ENCODE results near the gene MAST4. TPM values are rescaled to one million over a fixed set of nuclear protein-coding genes. Genes with fewer than 3 reads are reported as not detected.

Gene MAST4
- total RNA-seq, 1 experiment from 2014 or later = 26.5 TPM

GRCh38 chr5:67149057-67149950 lies 553.1 kb downstream of the MAST4 start:
- H3K27me3 Mint-ChIP-seq (ENCODE audit: insufficient read depth, unreplicated experiment) = no peaks in the 10 kb centered on the region
- POLR2A ChIA-PET = interaction anchor here (0.6 to 1.1 kb wide), 5 partner anchors 8 to 1676 kb away, joined by 3 to 4 read pairs (median 3); no protein-coding TSS in a partner anchor
- intact Hi-C loops (cut with micrococcal nuclease) = loop anchor here (5.0 kb wide), 1 partner anchor 142 kb away; no protein-coding TSS in a partner anchor
- CTCF ChIA-PET = interaction anchor here (0.6 to 1.8 kb wide), 7 partner anchors 10 to 289 kb away, joined by 3 to 4 read pairs (median 3); no protein-coding TSS in a partner anchor
- H3K4me1 Mint-ChIP-seq (ENCODE audit: insufficient read depth, unreplicated experiment) = no peaks in the 10 kb centered on the region
- peaks cover 57% of the 10 kb centered on the region for H3K36me3 Mint-ChIP-seq (ENCODE audit: insufficient read depth, unreplicated experiment)
- no peak for TF ChIP-seq CTCF (IDR thresholded peaks at IDR 0.05; ENCODE audit: unreplicated experiment)
- no peaks in the 10 kb centered on the region for H3K9me3 Mint-ChIP-seq (ENCODE audit: unreplicated experiment)
- H3K4me3 Mint-ChIP-seq (ENCODE audit: unreplicated experiment) = no peak overlapping the region
- DNase-seq (ENCODE audit: unreplicated experiment) = no peak
- no peak overlapping the region for H3K27ac Mint-ChIP-seq (ENCODE audit: low read depth, unreplicated experiment)
- BruUV-seq (replicated peaks) = no TSS peak

- CTCF ChIA-PET = interaction anchor here (0.6 to 1.8 kb wide), 9 partner anchors 9 to 339 kb away, joined by 3 to 5 read pairs (median 3); no protein-coding TSS in a partner anchor
- Mint-ChIP-seq H3K27me3 (ENCODE audit: insufficient read depth, unreplicated experiment) (no peaks in the 10 kb centered on the region), H3K9me3 (ENCODE audit: unreplicated experiment) (no peaks in the 10 kb centered on the region), H3K4me3 (ENCODE audit: unreplicated experiment) (no peak overlapping the region), H3K27ac (ENCODE audit: low read depth, unreplicated experiment) (no peak overlapping the region), H3K36me3 (ENCODE audit: insufficient read depth, unreplicated experiment) (peaks cover 58% of the 10 kb centered on the region), H3K4me1 (ENCODE audit: insufficient read depth, unreplicated experiment) (no peaks in the 10 kb centered on the region)
- no TSS peak for BruUV-seq (replicated peaks)
- no peak for DNase-seq (ENCODE audit: unreplicated experiment)
- intact Hi-C loops (cut with micrococcal nuclease) = loop anchor here (1.0 to 10.0 kb wide), 5 partner anchors 143 to 845 kb away; no protein-coding TSS in a partner anchor
- POLR2A ChIA-PET = interaction anchor here (0.7 to 1.1 kb wide), 5 partner anchors 9 to 334 kb away, joined by 3 to 4 read pairs (median 3); no protein-coding TSS in a partner anchor
- TF ChIP-seq CTCF (IDR thresholded peaks at IDR 0.05; ENCODE audit: unreplicated experiment) = peak; percentile 47
These were observed 553.8 kb downstream of the MAST4 start for GRCh38 chr5:67149951-67150523.

GRCh38 chr5:67152400-67152799 lies 556.2 kb downstream of the MAST4 start:
- peaks cover 60% of the 10 kb centered on the region for H3K36me3 Mint-ChIP-seq (ENCODE audit: insufficient read depth, unreplicated experiment)
- CTCF ChIA-PET = interaction anchor here (0.7 kb wide), 1 partner anchor 54 kb away, joined by 4 read pairs; no protein-coding TSS in a partner anchor
- intact Hi-C loops (cut with micrococcal nuclease) = loop anchor here (10.0 kb wide), 1 partner anchor 848 kb away; no protein-coding TSS in a partner anchor
- H3K27ac Mint-ChIP-seq (ENCODE audit: low read depth, unreplicated experiment) = no peak overlapping the region
- H3K27me3 Mint-ChIP-seq (ENCODE audit: insufficient read depth, unreplicated experiment) = no peaks in the 10 kb centered on the region
- DNase-seq (ENCODE audit: unreplicated experiment) = no peak
- TF ChIP-seq CTCF (IDR thresholded peaks at IDR 0.05; ENCODE audit: unreplicated experiment) = no peak
- no peaks in the 10 kb centered on the region for H3K9me3 Mint-ChIP-seq (ENCODE audit: unreplicated experiment)
- H3K4me1 Mint-ChIP-seq (ENCODE audit: insufficient read depth, unreplicated experiment) = no peaks in the 10 kb centered on the region
- no TSS peak for BruUV-seq (replicated peaks)
- POLR2A ChIA-PET = interaction anchor here (0.7 kb wide), 1 partner anchor 1000 kb away, joined by 4 read pairs; no protein-coding TSS in a partner anchor
- no peak overlapping the region for H3K4me3 Mint-ChIP-seq (ENCODE audit: unreplicated experiment)

- no peaks in the 10 kb centered on the region for H3K9me3 Mint-ChIP-seq (ENCODE audit: unreplicated experiment)
- no peak for DNase-seq (ENCODE audit: unreplicated experiment)
- H3K4me1 Mint-ChIP-seq (ENCODE audit: insufficient read depth, unreplicated experiment) = no peaks in the 10 kb centered on the region
- intact Hi-C loops (cut with micrococcal nuclease) = loop anchor here (10.0 kb wide), 1 partner anchor 848 kb away; no protein-coding TSS in a partner anchor
- peaks cover 60% of the 10 kb centered on the region for H3K36me3 Mint-ChIP-seq (ENCODE audit: insufficient read depth, unreplicated experiment)
- H3K4me3 Mint-ChIP-seq (ENCODE audit: unreplicated experiment) = no peak overlapping the region
- no peak for TF ChIP-seq CTCF (IDR thresholded peaks at IDR 0.05; ENCODE audit: unreplicated experiment)
- no peak overlapping the region for H3K27ac Mint-ChIP-seq (ENCODE audit: low read depth, unreplicated experiment)
- ChIA-PET CTCF (no interaction called here), POLR2A (no interaction called here)
- H3K27me3 Mint-ChIP-seq (ENCODE audit: insufficient read depth, unreplicated experiment) = no peaks in the 10 kb centered on the region
- BruUV-seq (replicated peaks) = no TSS peak
These were observed 557.1 kb downstream of the MAST4 start for GRCh38 chr5:67153292-67153691.
